HG03108 (cell line): Measurements from ENCODE around the gene ARHGAP23.
"Not testable (repeated sequence)": the region's sequence is repeated elsewhere in the genome, so short reads cannot be mapped to it uniquely, and the experiment has no call there.

Experiments used
- ATAC-seq: cut with Tn5 transposase; IDR thresholded peaks from one replicate; pipeline ENCODE4 v1.9.1; 2021; ENCODE audit warnings: moderate library complexity; ENCODE audit not compliant: unreplicated experiment

Gene ARHGAP23

GRCh38 chr17:38510421-38511149, 82.3 kb downstream of the ARHGAP23 start:
- ATAC-seq = no peak

- ATAC-seq = no peak
Observed at GRCh38 chr17:38511150-38512108, 83.2 kb downstream of the ARHGAP23 start.

- no peak for ATAC-seq
Observed at GRCh38 chr17:38512473-38513058, 84.3 kb downstream of the ARHGAP23 start.

DNA sequence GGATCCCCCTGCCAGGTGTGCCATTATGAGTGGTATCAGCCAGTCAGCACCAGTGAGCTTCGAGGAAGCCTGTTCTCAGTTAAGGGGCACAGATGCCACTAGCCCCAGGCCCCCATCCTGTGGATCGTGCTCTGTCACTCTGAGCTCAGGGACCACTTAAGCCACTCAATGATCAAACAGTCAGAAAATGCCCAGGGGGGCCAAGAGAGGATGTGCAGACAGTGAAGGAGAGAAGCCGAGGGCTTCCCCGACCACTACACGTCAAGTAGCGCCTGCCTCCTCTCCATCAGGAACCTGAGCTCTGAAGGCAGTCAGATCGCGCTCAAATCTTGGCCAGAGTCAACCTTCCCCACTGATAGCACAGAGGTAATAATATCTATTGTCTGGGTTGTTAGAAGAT, 98.3 kb downstream of the ARHGAP23 start:
- not testable (repeated sequence) for ATAC-seq

DNA sequence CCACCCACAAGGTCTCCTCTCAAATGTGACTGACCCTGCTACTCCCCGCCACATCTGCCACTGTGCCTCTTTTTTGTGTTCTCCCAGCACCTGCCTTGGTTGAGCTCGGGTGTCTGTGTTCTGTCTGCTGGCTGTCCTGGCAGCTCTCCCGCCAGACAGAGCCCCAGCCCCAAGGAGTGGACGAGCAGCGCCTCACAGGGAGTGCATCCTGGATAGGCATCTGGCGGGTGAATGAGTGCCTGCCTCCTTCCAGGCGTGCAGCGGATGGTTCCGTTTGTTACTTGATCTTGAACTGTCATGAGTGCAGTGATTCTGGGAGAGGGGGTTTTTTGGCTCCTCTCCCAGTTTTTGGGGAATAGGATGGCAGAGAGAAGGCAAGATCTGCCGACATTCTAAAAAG, 99.9 kb downstream of the ARHGAP23 start:
- ATAC-seq = not testable (repeated sequence)

GRCh38 chr17:38530856-38531255, 102.6 kb downstream of the ARHGAP23 start:
- ATAC-seq = not testable (repeated sequence)

DNA sequence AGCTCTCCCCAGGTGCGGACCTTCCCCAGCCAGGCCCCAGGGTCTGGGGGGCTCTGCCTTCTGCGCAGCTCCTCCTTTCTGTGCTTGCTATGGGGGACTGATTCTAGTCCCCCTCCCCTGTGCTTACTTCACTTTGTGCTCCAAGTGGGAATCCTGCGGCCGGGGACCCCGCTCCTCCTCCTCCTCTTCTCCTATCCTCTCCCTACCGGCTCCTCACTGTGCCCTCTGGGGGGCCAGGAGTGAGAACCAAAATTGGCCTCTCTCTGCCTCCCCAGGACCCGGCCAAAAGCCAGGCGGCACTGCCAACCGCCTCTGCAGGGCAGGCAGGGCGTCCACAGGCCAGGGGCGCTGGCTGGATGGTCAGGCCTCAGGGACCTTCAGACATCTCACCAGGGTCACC, 103.5 kb downstream of the ARHGAP23 start:
- ATAC-seq = not testable (repeated sequence)

DNA sequence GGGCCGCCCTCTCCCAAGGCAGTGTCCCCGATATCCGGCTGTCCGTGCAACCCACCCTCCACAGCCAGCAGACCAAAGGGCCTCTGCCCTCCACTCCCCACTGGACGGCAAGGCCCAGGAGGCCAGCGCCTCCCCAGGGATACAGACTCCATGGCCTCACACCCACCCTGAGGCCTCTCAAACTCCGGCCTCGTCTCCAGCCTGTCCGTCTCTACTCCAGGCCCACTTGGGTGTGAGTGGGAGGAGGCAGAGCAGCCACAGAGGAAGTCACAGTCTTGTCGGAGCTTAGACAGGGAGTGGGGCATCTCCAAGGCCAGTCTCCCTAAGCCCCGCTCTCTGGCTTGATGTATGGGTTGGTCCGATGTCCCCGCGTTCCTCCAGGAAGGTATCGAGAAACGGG, 104.2 kb downstream of the ARHGAP23 start:
- ATAC-seq = no peak

DNA sequence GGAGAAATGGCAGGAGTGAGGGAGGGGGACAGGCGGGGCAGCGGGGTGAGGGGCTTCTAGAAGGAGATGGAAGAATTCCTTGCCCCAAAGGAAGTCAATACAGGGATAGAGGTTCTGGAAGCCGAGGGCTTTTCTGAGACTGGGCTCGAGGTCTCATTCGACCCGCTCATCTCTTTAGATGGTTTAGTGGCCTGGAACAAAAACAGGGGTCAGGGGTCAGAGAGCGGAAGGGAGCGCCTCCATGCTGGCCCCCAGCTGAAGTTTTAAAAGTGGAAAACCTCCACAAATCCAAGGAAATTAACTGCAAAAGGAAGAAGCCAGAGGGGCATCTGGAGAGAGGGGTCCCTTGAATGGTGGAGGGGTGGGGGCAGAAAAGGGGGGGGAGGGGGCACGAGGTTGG, 105.0 kb downstream of the ARHGAP23 start:
- ATAC-seq = no peak

- ATAC-seq = no peak
Observed at GRCh38 chr17:38533866-38534497, 105.7 kb downstream of the ARHGAP23 start.

- no peak for ATAC-seq
Observed at GRCh38 chr17:38534498-38534885, 106.2 kb downstream of the ARHGAP23 start.

GRCh38 chr17:38535886-38536285, 107.6 kb downstream of the ARHGAP23 start:
- no peak for ATAC-seq

GRCh38 chr17:38536661-38537060, 108.4 kb downstream of the ARHGAP23 start:
- no peak for ATAC-seq

- no peak for ATAC-seq
Observed at GRCh38 chr17:38538906-38539305, 110.6 kb downstream of the ARHGAP23 start.

- ATAC-seq = no peak
Observed at GRCh38 chr17:38539386-38539785, 111.1 kb downstream of the ARHGAP23 start.

DNA sequence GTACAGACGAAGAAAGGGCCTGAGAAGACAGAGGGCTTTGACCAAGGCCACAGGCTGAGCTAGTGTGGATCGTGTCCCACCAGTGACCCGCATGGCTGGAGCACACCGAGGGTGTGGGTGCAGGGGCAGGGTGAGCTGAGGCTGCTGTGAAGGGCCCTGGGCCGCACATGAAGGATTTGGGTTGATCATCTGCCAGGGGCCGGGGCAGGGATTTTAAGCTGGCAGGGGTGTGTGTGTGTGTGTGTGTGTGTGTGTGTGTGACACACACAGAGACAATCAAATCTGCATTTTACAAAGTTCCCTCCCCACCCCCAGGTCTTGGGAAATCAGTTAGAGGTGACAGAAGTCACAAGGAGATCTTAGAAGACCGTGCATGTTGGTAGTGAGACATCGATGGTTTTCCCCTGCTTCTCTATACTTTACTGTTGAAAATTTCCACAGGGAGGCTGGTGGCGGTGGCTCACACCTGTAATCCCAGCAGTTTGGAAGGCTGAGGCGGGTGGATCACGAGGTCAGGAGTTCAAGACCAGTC, 112.3 kb downstream of the ARHGAP23 start:
- no peak for ATAC-seq

DNA sequence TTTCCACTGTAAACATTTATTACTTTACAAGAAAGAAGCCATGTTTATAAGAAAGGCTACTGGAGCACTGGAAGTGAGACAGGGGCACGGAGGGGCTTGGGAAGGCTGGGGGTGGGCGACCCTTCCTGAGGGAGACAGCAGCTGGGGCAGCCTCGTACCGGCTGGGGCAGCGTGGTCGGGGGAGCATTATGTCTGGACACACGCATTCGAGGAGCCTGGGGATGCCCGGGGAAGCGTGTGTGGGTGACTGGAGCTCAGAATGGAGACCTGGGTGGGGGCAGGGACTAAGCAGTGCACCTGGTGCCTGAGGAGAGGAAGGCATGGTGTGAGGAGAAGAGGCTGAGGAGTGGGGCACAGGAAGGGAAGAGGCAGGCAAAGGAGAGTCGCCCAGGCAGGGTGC, 113.0 kb downstream of the ARHGAP23 start:
- no peak for ATAC-seq

- ATAC-seq = no peak
Observed at GRCh38 chr17:38542286-38542685, 114.0 kb downstream of the ARHGAP23 start.

DNA sequence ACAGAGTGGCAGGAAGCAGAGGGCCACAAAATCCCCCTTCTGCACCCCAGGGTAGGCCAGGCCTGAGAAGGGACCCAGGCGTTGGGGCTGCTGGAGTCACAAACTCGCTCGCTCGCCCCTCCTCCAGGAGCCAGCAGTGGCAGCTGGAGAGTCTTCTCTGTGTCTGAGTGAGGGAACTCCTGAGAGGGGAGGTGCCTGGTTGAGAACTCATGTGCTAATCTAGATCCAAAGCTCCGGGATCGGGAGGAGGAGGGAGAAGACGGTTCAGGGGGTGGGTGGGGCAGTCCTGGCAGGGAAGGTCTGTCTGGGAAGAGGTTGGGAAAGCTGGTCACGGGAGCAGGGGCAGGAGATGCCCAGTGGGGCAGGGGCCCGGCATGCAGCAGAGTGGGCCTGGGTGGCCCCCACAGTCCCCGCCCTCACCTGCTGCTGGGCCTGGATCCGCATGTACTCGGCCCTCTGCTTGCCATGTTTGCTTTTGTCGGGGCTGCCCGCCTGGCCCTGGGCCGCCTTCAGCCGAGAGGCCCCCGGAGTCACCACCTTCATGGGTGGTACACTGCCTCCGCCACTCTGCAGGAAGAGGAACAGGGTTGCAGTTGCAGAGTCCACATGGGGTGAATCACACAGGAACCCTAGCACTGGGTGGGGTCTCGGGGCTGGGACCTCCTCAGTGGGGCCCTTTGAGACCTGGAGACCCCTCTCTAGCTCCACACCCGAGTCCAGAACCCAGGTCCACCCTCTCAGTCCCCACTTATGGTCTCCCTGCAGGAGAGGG, 115.3 kb downstream of the ARHGAP23 start:
- ATAC-seq = no peak

GRCh38 chr17:38544175-38544838, 116.0 kb downstream of the ARHGAP23 start:
- no peak for ATAC-seq
